ENCODE measurements around the gene NUTM1. TPM values are rescaled to one million over a fixed set of nuclear protein-coding genes. Genes with fewer than 3 reads are reported as not detected.
A peak's percentile ranks its signal among the peaks of the same experiment; 100 is the strongest.

Gene NUTM1
- total and polyA plus RNA-seq, 9 donors, result 0.04 to 0.05 TPM; not detected in 7

DNA sequence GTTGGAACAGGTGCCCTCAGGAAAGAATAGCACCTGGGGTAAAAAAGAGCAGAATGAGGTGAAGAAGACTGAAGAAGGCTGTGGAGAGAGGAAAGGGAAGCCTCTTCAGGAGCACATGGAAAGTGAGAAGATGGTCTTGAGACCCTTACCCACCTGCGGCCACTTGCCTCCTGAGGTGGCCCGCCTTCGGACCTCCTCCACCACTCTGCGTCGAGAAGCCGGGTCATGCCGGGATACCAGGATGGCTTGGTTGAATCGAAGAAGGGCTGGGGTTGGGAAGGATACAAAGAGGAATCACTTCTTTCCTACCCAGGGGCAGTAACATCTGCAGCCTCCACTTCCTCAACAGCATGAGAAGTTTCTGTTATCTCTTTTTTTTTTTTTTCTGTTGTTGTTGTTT is 20.9 kb downstream of the NUTM1 start:
- H3K27ac ChIP-seq (ENCODE audit: low read length), result no peak overlapping the region
- H3K9me3 ChIP-seq (replicated peaks; ENCODE audit: control insufficient read depth, low read depth, low read length), result no peaks in the 10 kb centered on the region
- no peak overlapping the region for H3K4me3 ChIP-seq (ENCODE audit: low read length)
- WGBS (ENCODE audit: insufficient coverage), result no CpG with 5 or more reads among the region's 8 CpGs
- no peak for DNase-seq
- H3K36me3 ChIP-seq (ENCODE audit: control insufficient read depth, insufficient read depth, low read length), result peaks cover 39% of the 10 kb centered on the region
- peaks cover 16% of the 10 kb centered on the region for H3K4me1 ChIP-seq (ENCODE audit: control insufficient read depth, insufficient read depth, low read length)
- no peaks in the 10 kb centered on the region for H3K27me3 ChIP-seq (ENCODE audit: control insufficient read depth, insufficient read depth, low read length)

GRCh38 chr15:34365091-34365825 is 22.1 kb downstream of the NUTM1 start:
- Histone ChIP-seq H3K4me3 (ENCODE audit: low read length) (no peak overlapping the region), H3K9me3 (replicated peaks; ENCODE audit: control insufficient read depth, low read depth, low read length) (no peaks in the 10 kb centered on the region), H3K27ac (ENCODE audit: low read length) (no peak overlapping the region), H3K4me1 (ENCODE audit: control insufficient read depth, insufficient read depth, low read length) (peaks cover 16% of the 10 kb centered on the region), H3K36me3 (ENCODE audit: control insufficient read depth, insufficient read depth, low read length) (peaks cover 30% of the 10 kb centered on the region), H3K27me3 (ENCODE audit: control insufficient read depth, insufficient read depth, low read length) (no peaks in the 10 kb centered on the region)
- WGBS (ENCODE audit: insufficient coverage), result 93% methylated on average over 7 of the region's 16 CpGs
- peak; percentile 32 for DNase-seq

DNA sequence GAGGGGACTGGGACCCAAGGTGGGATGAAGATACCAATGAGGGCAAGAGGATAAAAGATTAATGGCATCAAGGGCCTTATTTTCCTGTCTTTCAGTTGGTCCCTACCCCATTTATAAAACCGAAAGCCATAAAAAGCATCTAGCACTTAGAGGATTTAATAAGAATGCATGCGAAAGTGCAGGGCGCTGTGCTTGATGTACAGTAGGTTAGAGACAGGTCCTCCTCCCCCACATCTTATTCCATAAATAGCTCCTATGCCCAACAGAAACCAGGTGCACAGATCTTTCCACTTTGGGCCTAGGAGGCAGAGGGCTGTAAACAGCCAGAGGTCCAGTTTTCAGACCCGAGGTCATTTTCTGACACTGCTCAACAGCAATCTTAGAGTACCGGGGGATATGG is 22.7 kb downstream of the NUTM1 start:
- Histone ChIP-seq H3K9me3 (replicated peaks; ENCODE audit: control insufficient read depth, low read depth, low read length) (no peaks in the 10 kb centered on the region), H3K4me1 (ENCODE audit: control insufficient read depth, insufficient read depth, low read length) (peaks cover 16% of the 10 kb centered on the region), H3K27me3 (ENCODE audit: control insufficient read depth, insufficient read depth, low read length) (no peaks in the 10 kb centered on the region), H3K27ac (ENCODE audit: low read length) (peak overlapping the region; percentile 64), H3K4me3 (ENCODE audit: low read length) (peak overlapping the region; percentile 79), H3K36me3 (ENCODE audit: control insufficient read depth, insufficient read depth, low read length) (peaks cover 26% of the 10 kb centered on the region)
- DNase-seq, result no peak
- WGBS (ENCODE audit: insufficient coverage), result no CpG with 5 or more reads among the region's 5 CpGs

- Histone ChIP-seq H3K27ac (ENCODE audit: low read length) (peak overlapping the region; percentile 64), H3K27me3 (ENCODE audit: control insufficient read depth, insufficient read depth, low read length) (no peaks in the 10 kb centered on the region), H3K4me1 (ENCODE audit: control insufficient read depth, insufficient read depth, low read length) (peaks cover 16% of the 10 kb centered on the region), H3K4me3 (ENCODE audit: low read length) (peak overlapping the region; percentile 79), H3K36me3 (ENCODE audit: control insufficient read depth, insufficient read depth, low read length) (peaks cover 23% of the 10 kb centered on the region), H3K9me3 (replicated peaks; ENCODE audit: control insufficient read depth, low read depth, low read length) (no peaks in the 10 kb centered on the region)
- peak; percentile 66 for DNase-seq
- 0% methylated on average over 17 of the region's 37 CpGs for WGBS (ENCODE audit: insufficient coverage)
Observed at GRCh38 chr15:34366271-34367065, 23.4 kb downstream of the NUTM1 start.

DNA sequence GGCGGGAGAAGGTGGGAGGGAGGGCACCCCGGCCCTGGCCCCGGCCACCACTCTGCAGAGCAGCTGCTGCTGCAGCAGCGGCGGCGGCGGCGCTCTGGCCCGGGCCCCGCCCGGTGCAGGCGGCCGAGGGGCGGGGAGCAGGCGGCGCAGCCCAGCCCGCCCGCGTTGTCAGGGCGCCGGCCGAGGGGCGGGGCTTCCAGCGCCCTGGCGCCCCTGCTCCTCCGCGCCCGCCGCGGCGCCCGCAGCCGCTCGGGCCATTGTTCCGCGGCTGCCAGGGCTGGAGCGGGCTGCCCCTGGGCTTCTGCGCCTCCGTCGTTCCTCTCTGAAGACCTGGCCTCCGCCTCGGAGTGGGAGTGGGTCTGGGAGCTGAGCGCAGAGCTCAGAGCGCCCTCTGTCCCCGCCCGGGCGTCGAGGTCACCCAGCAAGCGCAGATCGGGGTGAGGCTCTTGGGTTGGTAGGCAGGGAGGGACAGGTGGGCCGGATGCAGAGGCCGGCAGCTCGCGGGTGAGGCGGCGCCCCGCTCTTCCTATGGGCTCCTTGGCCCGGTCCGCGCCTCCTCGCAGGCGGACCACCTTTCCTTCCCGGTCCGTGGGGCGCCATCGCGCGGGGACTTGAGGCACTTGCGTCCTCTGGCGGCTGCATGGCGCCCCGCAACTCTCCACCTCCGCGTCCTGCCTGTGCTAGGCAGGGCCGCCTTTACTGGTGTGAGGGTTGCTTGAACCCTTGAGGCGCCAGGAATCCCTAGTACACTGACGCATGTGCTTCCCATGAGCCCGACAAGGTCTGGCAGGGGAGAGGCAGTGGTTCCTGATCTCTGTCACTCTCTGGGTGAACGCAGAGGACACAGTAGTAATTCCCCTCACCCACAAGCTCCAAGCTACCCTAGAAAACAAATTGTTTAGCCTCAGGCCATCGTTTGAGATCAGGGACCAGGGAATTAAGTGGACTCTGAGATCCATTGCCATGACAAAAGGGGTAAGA is 24.3 kb downstream of the NUTM1 start, which contains the start of gene LPCAT4:
Gene LPCAT4 (minus strand): TSS at position 96 of the 981 bp plus-strand sequence. CDS start 96 bp downstream, outside the sequence.
- H3K4me1 ChIP-seq (ENCODE audit: control insufficient read depth, insufficient read depth, low read length), result peaks cover 16% of the 10 kb centered on the region
- under 1% methylated on average over 64 of the region's 80 CpGs for WGBS (ENCODE audit: insufficient coverage)
- H3K36me3 ChIP-seq (ENCODE audit: control insufficient read depth, insufficient read depth, low read length), result peaks cover 17% of the 10 kb centered on the region
- H3K27ac ChIP-seq (ENCODE audit: low read length), result peak within 1 kb of the TSS; percentile 94
- no peaks in the 10 kb centered on the region for H3K27me3 ChIP-seq (ENCODE audit: control insufficient read depth, insufficient read depth, low read length)
- H3K9me3 ChIP-seq (replicated peaks; ENCODE audit: control insufficient read depth, low read depth, low read length), result no peaks in the 10 kb centered on the region
- peak; percentile 93 for DNase-seq
- H3K4me3 ChIP-seq (ENCODE audit: low read length), result peak within 1 kb of the TSS; percentile 79

DNA sequence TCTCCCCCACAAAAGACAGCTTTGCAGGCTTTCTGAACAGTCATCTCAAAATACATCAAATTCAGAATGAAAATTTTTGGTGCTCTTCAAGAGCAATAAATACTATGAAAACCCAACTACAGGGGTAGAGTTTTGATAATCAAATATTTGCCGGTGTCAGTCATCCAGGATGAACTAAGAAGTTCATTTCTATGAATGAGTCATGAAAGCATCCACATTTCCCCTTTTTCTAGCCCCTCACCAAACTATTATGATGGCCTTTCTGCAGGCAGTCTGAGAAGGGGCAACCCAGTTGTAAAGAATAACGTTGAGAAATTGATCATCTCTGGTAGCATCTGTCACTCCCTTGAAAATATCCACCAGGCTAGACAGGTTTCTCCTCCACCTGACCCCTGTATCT is 27.0 kb downstream of the NUTM1 start:
- Histone ChIP-seq H3K27me3 (ENCODE audit: control insufficient read depth, insufficient read depth, low read length) (no peaks in the 10 kb centered on the region), H3K27ac (ENCODE audit: low read length) (no peak overlapping the region), H3K4me3 (ENCODE audit: low read length) (no peak overlapping the region), H3K36me3 (ENCODE audit: control insufficient read depth, insufficient read depth, low read length) (peaks cover under 1% of the 10 kb centered on the region), H3K9me3 (replicated peaks; ENCODE audit: control insufficient read depth, low read depth, low read length) (no peaks in the 10 kb centered on the region), H3K4me1 (ENCODE audit: control insufficient read depth, insufficient read depth, low read length) (peaks cover 16% of the 10 kb centered on the region)
- WGBS (ENCODE audit: insufficient coverage), result no CpG with 5 or more reads among the region's 2 CpGs
- no peak for DNase-seq

GRCh38 chr15:34370643-34371042 is 27.5 kb downstream of the NUTM1 start:
- WGBS (ENCODE audit: insufficient coverage), result 45% methylated on average over 2 of the region's 2 CpGs
- Histone ChIP-seq H3K27ac (ENCODE audit: low read length) (no peak overlapping the region), H3K36me3 (ENCODE audit: control insufficient read depth, insufficient read depth, low read length) (no peaks in the 10 kb centered on the region), H3K27me3 (ENCODE audit: control insufficient read depth, insufficient read depth, low read length) (no peaks in the 10 kb centered on the region), H3K4me1 (ENCODE audit: control insufficient read depth, insufficient read depth, low read length) (peaks cover 12% of the 10 kb centered on the region), H3K4me3 (ENCODE audit: low read length) (no peak overlapping the region), H3K9me3 (replicated peaks; ENCODE audit: control insufficient read depth, low read depth, low read length) (no peaks in the 10 kb centered on the region)
- no peak for DNase-seq

GRCh38 chr15:34373951-34374350 is 30.8 kb downstream of the NUTM1 start:
- H3K27ac ChIP-seq (ENCODE audit: low read length), result no peak overlapping the region
- no peaks in the 10 kb centered on the region for H3K4me1 ChIP-seq (ENCODE audit: control insufficient read depth, insufficient read depth, low read length)
- no peaks in the 10 kb centered on the region for H3K27me3 ChIP-seq (ENCODE audit: control insufficient read depth, insufficient read depth, low read length)
- 94% methylated on average over 7 of the region's 8 CpGs for WGBS (ENCODE audit: insufficient coverage)
- H3K36me3 ChIP-seq (ENCODE audit: control insufficient read depth, insufficient read depth, low read length), result no peaks in the 10 kb centered on the region
- H3K4me3 ChIP-seq (ENCODE audit: low read length), result no peak overlapping the region
- no peaks in the 10 kb centered on the region for H3K9me3 ChIP-seq (replicated peaks; ENCODE audit: control insufficient read depth, low read depth, low read length)
- no peak for DNase-seq

- Histone ChIP-seq H3K27me3 (ENCODE audit: control insufficient read depth, insufficient read depth, low read length) (no peaks in the 10 kb centered on the region), H3K36me3 (ENCODE audit: control insufficient read depth, insufficient read depth, low read length) (no peaks in the 10 kb centered on the region), H3K4me3 (ENCODE audit: low read length) (no peak overlapping the region), H3K4me1 (ENCODE audit: control insufficient read depth, insufficient read depth, low read length) (no peaks in the 10 kb centered on the region), H3K27ac (ENCODE audit: low read length) (no peak overlapping the region), H3K9me3 (replicated peaks; ENCODE audit: control insufficient read depth, low read depth, low read length) (no peaks in the 10 kb centered on the region)
- no peak for DNase-seq
- no CpG with 5 or more reads among the region's 2 CpGs for WGBS (ENCODE audit: insufficient coverage)
Observed at GRCh38 chr15:34374816-34375215, 31.7 kb downstream of the NUTM1 start.

Data from muscle of leg (tissue), 11 donors.